CMK (cell line): ENCODE data around the gene SNX10.

Experiments used
- DNase-seq: peaks from one replicate; pipeline ENCODE4 v3.0.0-alpha.2; 2010; ENCODE audit warnings: low read depth

The SNX10 gene

GRCh38 chr7:26298472-26299058 lies 6.9 kb downstream of the SNX10 start:
- no peak for DNase-seq

DNA sequence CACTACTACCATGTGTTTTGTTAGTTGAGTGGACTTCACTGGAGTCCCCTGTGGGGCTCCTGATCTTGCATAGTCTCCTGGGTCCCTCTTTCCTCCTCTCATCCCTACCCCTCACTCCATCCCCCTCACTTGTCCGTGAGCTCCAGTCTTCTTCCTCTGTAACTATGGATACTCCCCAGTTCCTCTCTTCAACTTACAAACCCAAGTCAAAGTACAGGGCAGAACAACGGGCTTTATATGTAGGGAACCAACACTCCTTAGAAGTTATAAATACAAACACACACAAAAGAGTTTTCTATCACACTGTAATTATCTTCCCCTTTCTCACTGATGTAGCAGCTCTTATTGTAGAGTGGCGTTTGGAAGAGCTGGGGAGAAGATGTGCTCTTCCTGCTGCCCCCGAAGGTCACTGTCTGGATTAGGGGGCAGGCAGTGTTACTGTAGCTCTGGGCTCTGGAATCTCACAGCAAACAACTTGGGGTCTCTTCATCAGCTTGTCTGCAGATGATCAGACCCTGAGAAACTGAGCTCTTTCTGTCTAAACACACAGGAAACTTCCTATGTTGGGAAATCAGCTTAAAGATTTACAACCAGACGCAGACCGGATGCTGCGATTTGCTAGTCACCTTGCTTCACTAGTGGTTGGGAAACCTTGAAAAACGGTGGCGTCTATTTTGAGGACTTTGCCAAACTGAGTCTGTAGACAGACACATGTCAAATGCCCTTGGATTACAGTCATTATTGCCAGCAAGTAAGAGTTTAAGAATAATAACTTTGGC lies 13.6 kb downstream of the SNX10 start:
- DNase-seq = no peak

GRCh38 chr7:26305869-26306665 lies 14.4 kb downstream of the SNX10 start:
- no peak for DNase-seq

DNA sequence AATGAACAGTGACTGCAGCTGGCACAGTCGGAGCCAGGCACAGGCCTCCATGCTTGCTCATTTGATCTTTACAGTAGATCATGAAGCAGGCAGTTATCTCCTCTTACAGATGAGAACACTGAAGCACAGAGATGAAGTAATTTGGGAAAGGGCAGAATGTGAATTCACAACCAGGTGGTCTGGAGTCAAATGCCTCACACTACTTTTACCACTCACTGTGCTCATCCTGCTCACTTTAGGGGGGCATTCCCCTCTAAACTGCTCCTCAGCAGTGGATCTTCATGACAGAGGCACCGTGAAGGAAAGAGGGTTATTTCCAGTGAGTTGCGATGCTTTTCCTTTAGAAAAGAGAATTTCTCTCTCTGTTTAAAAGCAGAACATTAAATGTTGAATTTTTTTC lies 15.1 kb downstream of the SNX10 start:
- DNase-seq = no peak

DNA sequence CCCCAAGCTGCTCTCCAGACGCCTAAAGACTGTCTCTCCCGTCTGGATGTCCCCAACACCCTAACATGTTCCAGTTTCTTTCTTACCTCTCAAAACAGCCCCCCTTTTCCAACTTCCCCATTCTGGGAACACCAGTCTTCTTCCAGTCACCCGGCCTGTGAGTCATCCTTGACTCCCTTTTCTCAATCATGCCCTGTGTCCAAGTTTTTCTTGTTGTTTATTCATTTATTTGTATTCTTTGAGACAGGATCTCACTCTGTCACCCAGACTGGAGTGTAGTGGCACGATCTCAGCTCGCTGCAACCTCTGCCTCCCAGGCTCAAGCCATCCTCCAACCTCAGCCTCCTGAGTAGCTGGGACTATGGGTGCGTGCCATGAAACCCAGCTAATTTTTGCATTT lies 15.6 kb downstream of the SNX10 start:
- no peak for DNase-seq

DNA sequence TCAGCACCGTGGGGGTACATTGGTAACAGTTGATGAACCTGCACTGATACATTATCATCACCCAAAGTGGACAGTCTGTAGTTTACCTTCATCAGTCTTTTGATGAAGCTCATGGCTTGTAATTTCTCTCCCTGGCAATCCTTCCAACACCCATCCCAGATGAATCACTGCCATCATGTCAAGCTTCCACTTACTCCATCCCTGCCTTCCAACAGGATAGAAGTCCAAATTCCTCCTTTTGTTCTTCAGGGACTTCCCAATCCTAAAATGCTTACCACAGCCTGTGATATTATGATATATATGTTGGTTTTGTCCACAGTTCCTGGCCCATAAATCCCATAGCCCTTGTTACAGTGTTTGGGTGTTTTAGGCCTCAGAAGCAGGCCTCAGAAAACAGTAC lies 16.1 kb downstream of the SNX10 start:
- DNase-seq = no peak

- DNase-seq = no peak
Measured at GRCh38 chr7:26308551-26308950, 16.9 kb downstream of the SNX10 start.

GRCh38 chr7:26309089-26309488 lies 17.4 kb downstream of the SNX10 start:
- no peak for DNase-seq

- no peak for DNase-seq
Measured at GRCh38 chr7:26311798-26312197, 20.1 kb downstream of the SNX10 start.

DNA sequence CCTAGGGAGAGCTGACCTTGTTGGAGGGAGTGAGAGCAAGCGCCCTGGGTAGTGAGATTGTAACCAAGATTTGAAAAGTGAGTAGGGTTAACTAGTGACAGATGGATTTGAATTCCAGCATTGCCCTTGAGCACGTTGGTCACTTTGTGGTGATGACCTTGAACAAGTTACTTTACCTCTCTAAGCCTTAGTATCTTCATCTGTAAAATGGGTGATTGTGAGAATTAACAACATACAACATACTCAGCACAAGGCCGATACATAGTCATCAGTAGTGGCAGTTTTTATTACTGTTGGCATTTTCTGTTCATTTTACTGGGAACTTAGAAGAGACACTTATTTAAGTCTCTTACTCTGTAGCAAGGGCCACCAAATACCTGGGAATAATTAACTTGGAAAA lies 25.5 kb downstream of the SNX10 start:
- no peak for DNase-seq

DNA sequence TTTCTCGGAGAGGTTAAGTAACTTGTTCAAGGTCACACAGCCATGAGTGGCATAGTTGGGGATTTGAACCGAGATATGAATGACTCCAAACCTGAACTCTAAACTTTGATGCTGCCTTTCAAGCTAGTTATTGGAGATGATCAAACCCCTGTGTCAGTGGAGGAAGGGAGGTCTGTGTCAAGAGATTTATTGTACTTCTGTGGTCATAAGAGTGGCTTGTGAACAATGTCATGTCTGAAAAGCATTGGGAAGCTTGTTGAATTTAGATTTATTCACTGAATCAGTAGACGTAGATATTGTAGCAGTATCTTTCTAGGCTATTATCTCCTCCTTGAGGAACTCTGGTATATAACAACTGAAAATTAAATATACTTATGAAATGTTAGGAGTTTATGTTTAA lies 27.3 kb downstream of the SNX10 start:
- no peak for DNase-seq

GRCh38 chr7:26319636-26320035 lies 28.0 kb downstream of the SNX10 start:
- no peak for DNase-seq

DNA sequence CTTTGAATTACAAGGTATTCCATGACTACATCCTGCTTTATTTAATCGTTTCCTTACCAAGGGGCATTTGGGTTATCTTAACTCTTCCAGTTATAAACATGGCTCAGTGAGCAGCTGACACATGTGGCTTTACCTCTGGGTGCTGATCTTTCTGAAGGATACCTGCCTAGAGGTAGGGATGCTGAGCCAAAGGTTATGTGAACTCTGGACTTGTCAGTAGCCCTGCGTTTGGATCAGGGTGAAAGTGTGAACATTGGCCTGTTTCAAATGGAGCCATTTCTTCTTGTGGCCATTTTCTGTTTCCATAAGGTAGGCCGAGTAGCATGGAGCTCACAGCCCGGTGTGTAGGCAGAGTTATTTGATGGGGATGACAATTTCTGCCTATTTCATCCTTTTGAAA lies 29.2 kb downstream of the SNX10 start:
- DNase-seq = no peak

DNA sequence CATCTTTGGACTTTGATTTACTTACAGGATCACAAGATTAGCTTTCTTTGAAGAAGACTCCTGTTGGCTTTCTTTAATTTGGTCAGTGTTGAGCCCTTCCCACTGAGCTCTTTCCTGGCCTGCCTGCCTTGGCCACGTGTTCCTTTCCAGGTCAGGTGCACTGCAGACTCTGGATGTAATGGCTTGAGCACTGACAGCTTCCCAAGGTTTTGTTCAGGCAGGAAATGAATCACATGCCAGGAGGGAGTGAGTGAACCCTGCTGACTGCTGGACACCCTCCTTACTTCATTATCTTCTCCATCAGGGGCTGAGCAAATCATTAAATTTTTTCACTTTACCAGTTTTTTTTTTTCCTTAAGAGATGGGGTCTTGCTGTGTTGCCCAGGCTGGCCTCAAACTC lies 29.8 kb downstream of the SNX10 start:
- DNase-seq = no peak

DNA sequence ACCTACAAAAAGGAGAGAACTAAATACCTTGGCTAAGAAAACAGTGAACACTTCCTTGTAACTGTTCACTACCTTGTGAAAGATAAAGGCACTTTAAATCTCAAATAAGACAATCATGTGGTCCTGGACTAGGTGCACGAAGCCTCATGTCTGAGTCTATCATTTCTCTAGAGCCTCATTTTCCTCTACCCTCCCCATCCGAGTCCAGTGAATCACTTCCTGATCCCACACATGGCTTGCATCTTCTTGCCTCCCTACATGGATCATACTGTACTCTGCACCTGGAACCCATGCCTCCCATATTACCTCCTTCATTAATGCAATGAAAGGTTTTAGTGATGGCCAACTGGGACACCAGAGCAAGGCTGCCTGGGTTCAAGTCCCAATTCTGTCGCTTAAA lies 34.5 kb downstream of the SNX10 start:
- DNase-seq = no peak

- no peak for DNase-seq
Measured at GRCh38 chr7:26328498-26329390, 37.1 kb downstream of the SNX10 start.

DNA sequence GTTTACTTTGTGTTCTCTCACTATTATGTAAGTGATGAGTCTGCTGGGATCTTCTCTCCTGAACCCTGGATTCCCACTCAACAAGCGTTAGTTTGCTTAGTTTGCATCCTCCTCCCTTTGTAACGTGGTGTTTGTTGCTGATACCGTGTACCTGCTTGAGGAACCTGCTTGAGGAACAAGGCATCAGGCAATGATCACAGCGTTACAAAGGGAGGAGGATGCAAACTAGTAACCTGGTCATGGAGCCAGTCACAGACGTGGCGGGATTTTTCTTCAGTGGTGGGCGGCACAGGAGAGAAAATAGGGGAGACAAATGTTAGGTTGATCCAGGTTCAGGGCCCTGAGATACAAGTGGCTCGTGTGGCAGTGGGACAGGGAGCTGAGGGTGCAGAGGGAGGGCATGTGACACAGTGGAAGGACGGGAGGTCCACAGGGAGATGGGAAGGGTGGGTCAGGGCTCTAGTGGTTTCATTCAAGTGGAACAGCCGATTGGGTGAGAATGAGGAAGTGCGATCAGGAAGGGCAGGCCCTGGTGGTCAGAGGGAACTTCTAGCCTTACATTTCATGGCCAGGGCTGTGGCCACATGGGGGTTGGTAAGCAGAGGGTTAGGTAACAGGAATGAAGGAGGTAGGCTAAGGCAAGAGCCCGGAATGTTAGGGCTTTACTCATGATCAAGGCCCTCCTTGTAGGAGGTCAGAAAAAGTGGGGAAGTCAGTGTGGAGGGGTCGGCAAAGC lies 38.0 kb downstream of the SNX10 start:
- DNase-seq = peak; percentile 70

GRCh38 chr7:26331113-26331512 lies 39.5 kb downstream of the SNX10 start:
- DNase-seq = no peak

- DNase-seq = no peak
Measured at GRCh38 chr7:26331789-26332188, 40.1 kb downstream of the SNX10 start.

- no peak for DNase-seq
Measured at GRCh38 chr7:26332698-26333097, 41.0 kb downstream of the SNX10 start.

DNA sequence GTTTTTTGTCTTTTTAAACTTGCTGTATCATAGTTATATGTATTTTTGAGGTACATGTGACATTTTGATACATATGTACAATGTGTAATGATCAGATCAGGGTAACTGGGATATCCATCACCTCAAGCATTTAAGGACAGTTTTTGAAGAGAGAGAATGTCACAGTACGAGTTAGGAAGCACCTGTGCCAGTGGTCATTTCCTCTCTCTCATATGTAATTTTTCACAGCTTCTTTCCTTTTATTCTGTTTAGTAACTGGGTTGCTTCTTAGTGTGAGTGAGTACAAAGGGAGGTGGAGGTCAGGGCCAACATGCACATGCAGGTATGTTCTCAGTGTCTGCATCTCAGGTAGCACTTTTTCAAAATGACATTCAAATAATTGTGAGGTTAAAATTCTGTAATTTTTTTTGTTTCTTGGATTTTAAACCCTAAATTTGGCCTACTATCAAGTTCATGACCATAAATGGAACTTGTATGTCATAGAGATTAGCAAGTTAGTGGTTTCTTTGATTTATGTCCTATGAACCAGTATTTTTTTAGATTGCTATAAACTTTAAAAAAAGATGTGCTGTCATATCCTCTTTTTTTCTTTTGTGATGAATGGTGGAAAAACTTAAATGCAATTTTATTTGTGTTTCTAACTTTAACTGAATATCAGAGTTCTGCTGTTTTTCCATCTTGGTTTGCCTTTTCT lies 42.7 kb downstream of the SNX10 start:
- DNase-seq = no peak
